GM12892 (cell line): ENCODE data around the gene VPS45.

ENCODE experiments used
- POLR2A ChIP-seq: IDR thresholded peaks from 2 replicates; pipeline ENCODE4 v1.6.1; 2011; ENCODE audit warnings: low read depth, low read length, control low read depth
- POLR2AphosphoS5 ChIP-seq: IDR thresholded peaks from 2 replicates; pipeline ENCODE4 v1.6.1; 2011; ENCODE audit warnings: low read depth, low read length, control low read depth
- TAF1 ChIP-seq: IDR thresholded peaks from 2 replicates; pipeline ENCODE4 v1.6.1; 2011; ENCODE audit warnings: low read depth, mild to moderate bottlenecking, control low read depth, low read length, borderline replicate concordance

DNA sequence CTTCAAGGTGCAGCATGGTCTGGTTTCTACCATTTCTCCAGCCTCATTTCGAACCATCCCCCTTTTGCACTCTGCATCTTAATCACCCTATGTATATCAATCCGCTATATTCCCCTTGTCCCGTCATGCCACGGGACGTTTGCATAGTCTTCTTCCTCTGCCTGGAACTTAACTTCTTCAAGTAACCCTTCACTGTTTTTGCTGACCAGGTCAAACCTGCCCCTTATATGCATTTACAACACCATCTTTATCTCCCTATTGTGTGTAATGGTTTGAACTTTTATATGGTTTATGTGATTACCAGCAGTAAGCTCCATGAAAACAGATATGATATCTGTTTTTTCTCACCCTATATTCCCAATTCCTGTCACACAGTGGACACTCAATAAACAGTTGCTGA lies 2.3 kb downstream of the VPS45 start:
- no peak for TF ChIP-seq TAF1
- TF ChIP-seq POLR2A, result no peak
- no peak for TF ChIP-seq POLR2AphosphoS5
